AG10803 (cell line): ENCODE data around the gene ZKSCAN2.

ENCODE experiments used
- DNase-seq: peaks from one replicate; pipeline ENCODE4 v3.0.0; 2010; ENCODE audit warnings: low read depth
- H3K4me3 ChIP-seq: 2 replicates; pipeline ENCODE4 v1.5.1; 2011; ENCODE audit warnings: mild to moderate bottlenecking, low read length, control low read depth
- TF ChIP-seq, protein P1 (sequence below): conservative IDR thresholded peaks from 2 replicates; pipeline ENCODE4 v1.5.1; 2011; ENCODE audit warnings: mild to moderate bottlenecking, low read length, control low read depth, inconsistent platforms

The ZKSCAN2 gene

DNA sequence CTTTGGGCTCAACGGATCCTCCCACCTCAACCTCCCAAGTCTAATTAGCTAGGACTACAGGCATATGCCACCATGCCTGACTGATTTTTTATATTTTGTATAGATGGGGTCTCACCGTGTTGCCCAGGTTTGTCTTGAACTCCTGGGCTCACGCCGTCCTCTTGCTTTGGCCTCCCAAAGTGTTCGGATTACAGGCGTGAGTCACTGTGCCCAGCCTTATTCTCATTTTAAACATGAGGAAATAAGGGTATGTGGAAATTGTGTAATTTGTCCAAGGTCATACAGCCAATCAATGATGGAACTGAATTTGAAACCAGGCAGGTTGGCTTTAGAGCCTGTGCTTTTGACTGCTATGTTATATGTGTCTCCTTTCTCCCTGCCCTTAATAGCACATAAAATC, 68.3 kb downstream of the ZKSCAN2 start:
- TF ChIP-seq, protein P1, sequence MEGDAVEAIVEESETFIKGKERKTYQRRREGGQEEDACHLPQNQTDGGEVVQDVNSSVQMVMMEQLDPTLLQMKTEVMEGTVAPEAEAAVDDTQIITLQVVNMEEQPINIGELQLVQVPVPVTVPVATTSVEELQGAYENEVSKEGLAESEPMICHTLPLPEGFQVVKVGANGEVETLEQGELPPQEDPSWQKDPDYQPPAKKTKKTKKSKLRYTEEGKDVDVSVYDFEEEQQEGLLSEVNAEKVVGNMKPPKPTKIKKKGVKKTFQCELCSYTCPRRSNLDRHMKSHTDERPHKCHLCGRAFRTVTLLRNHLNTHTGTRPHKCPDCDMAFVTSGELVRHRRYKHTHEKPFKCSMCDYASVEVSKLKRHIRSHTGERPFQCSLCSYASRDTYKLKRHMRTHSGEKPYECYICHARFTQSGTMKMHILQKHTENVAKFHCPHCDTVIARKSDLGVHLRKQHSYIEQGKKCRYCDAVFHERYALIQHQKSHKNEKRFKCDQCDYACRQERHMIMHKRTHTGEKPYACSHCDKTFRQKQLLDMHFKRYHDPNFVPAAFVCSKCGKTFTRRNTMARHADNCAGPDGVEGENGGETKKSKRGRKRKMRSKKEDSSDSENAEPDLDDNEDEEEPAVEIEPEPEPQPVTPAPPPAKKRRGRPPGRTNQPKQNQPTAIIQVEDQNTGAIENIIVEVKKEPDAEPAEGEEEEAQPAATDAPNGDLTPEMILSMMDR, result no peak
- DNase-seq, result no peak
- H3K4me3 ChIP-seq, result no peak overlapping the region

DNA sequence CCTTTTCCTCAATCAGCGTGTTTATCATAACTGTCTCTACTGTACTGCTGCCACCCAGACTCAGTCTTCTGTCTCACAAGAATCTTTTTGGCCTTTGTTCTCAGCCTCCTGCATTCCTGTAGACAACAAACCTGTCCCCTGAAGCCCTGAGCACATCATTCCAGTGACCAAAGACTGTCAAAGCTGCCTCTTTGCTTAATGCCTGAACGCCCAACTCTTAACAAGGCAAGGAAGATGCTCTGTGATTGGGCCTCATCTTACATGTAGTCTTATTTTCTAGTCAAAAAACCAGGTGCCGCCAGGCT, 70.2 kb downstream of the ZKSCAN2 start:
- no peak overlapping the region for H3K4me3 ChIP-seq
- DNase-seq, result no peak
- TF ChIP-seq, protein P1, result no peak
